ENCODE results near the gene URAD.

DNA sequence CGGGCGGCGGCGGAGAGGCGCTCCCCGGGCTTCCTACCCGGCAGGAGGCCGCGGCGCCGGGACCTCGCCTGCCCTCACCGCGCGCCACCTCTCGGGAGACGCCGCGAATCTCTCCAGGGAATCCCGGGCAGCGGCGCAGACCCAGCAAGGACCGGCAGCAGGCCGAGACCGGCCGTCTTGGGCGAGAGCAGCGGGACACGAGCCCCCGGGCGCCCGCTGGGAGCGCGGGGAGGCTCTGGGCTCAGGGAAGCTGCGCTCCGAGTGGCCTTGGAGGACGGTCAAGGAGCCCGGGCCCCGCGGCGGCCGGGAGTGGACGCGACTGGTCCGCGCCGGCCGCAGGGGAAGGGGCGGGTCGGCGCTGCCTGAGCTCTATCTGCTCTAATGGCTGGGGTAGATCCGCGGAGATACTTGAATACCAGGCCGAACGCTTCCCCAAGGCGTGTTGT is 34.1 kb downstream of the URAD start:
- TF ChIP-seq POLR2A (IDR thresholded peaks at IDR 0.05; ENCODE audit: extremely low read depth, insufficient read length) (no peak), CTCF (IDR thresholded peaks at IDR 0.05; ENCODE audit: low read depth, low read length) (no peak)

Measured in NB4 (cell line).